ENCODE measurements around the gene TXNDC17. TPM values are rescaled to one million over a fixed set of nuclear protein-coding genes. Genes with fewer than 3 reads are reported as not detected.

TXNDC17 gene
- total and polyA plus RNA-seq, 2 donors (not counting 1 experiment from before 2014, with no cell fraction given) = 87.5 to 243 TPM

DNA sequence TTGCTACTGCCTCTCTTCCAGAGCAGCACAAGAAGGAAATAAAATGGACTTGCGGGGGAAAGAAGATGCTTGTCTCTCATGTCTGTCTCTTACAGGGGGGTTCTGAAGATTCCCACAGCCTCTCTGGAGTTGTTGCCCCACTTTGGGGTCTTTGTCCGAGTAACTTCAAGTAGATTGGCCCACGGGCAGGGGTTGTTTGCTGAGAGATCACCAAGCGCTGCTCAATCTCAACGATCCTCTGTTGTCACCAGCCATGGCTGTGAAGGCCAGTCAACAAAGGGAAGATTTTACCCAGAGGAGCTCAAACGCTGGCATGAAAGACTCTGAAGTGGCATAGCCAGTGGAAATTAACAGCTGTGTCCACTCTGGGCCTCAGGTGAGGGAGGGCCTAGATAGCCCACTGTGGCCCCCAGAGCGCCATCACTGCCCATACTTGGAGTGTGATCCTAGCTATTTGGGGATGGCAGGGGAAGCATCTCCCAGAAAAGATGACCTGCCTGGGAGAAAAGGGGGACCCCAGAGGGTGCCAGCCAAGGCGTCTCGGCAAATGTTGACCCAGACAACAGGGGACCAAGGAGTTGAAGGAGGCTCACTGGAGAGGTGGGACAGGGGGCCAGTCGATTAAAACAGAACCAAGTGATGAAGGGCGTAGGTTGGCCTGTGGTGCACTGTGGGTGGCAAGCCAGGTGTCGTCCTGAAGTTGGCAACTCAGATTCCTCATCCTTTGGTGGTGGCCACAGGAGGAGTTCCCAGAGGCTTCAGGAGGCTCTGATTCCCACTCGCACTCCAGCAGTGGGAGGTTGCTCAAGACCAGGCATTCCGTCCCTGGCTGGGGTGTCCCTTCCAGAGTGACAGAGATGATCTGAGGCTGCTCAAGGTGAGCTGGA lies 44.3 kb downstream of the TXNDC17 start:
- no peak overlapping the region for H3K9ac ChIP-seq (ENCODE audit: insufficient read depth, low read length)
- no peak overlapping the region for H3K4me3 ChIP-seq (replicated peaks in 1 of 4; ENCODE audit: control extremely low read depth in 1 of 4, insufficient read depth in 1 of 4, low read depth in 3 of 4, low read length in 4 of 4)
- H4K20me1 ChIP-seq (ENCODE audit: control insufficient read depth, extremely low read depth, insufficient read depth, low read length) = no peaks in the 10 kb centered on the region
- no peak for DNase-seq (ENCODE audit: low read depth in 2 of 2)
- no peaks in the 10 kb centered on the region for H3K79me2 ChIP-seq (ENCODE audit: control insufficient read depth, insufficient read depth, low read length)
- H3K27me3 ChIP-seq (ENCODE audit: control insufficient read depth, insufficient read depth, low read length) = no peaks in the 10 kb centered on the region
- no peak overlapping the region for H3K27ac ChIP-seq (ENCODE audit: insufficient read depth, low read length)
- TF ChIP-seq EZH2 (IDR thresholded peaks at IDR 0.05; ENCODE audit: low read length, missing control alignments) = no peak
- TF ChIP-seq, protein P1, sequence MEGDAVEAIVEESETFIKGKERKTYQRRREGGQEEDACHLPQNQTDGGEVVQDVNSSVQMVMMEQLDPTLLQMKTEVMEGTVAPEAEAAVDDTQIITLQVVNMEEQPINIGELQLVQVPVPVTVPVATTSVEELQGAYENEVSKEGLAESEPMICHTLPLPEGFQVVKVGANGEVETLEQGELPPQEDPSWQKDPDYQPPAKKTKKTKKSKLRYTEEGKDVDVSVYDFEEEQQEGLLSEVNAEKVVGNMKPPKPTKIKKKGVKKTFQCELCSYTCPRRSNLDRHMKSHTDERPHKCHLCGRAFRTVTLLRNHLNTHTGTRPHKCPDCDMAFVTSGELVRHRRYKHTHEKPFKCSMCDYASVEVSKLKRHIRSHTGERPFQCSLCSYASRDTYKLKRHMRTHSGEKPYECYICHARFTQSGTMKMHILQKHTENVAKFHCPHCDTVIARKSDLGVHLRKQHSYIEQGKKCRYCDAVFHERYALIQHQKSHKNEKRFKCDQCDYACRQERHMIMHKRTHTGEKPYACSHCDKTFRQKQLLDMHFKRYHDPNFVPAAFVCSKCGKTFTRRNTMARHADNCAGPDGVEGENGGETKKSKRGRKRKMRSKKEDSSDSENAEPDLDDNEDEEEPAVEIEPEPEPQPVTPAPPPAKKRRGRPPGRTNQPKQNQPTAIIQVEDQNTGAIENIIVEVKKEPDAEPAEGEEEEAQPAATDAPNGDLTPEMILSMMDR (conservative IDR thresholded peaks at IDR 0.05 in 1 of 2, IDR thresholded peaks at IDR 0.05 in 1 of 2; ENCODE audit: low read depth in 1 of 2, low read length in 2 of 2) = no peak
- no peaks in the 10 kb centered on the region for H3K9me3 ChIP-seq (ENCODE audit: control insufficient read depth, insufficient read depth, low read depth, low read length)
- no peak overlapping the region for H3K4me2 ChIP-seq (ENCODE audit: extremely low read depth, insufficient read depth, low read length)
- no peaks in the 10 kb centered on the region for H3K36me3 ChIP-seq (ENCODE audit: control insufficient read depth, insufficient read depth, low read length)
- no peak overlapping the region for H2AFZ ChIP-seq (ENCODE audit: low read length)
- H3K4me1 ChIP-seq (ENCODE audit: control insufficient read depth, extremely low read depth, insufficient read depth, low read length) = no peaks in the 10 kb centered on the region

DNA sequence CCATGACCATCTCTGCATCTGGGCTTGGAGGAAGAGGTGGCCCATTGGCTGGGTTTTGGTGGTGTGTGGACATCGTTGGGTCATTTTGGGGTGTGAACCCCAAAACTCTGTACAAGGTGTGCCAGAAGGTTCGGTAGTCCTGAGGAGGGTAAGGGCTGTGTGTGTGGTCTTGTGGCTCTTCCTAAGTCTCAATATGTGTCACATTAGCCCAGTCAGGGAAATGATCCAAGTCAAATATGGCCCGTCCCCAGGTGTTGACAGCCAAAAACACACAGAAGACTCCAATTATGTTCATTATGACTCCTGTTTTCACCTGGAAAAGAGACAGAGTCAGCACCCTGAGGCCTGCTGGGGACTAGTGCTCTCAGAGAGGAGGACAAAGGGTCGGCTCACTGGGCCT lies 45.2 kb downstream of the TXNDC17 start:
- no peak overlapping the region for H2AFZ ChIP-seq (ENCODE audit: low read length)
- H3K4me2 ChIP-seq (ENCODE audit: extremely low read depth, insufficient read depth, low read length) = no peak overlapping the region
- DNase-seq (ENCODE audit: low read depth in 2 of 2) = no peak
- H3K27ac ChIP-seq (ENCODE audit: insufficient read depth, low read length) = no peak overlapping the region
- no peaks in the 10 kb centered on the region for H3K79me2 ChIP-seq (ENCODE audit: control insufficient read depth, insufficient read depth, low read length)
- no peaks in the 10 kb centered on the region for H3K4me1 ChIP-seq (ENCODE audit: control insufficient read depth, extremely low read depth, insufficient read depth, low read length)
- no peaks in the 10 kb centered on the region for H4K20me1 ChIP-seq (ENCODE audit: control insufficient read depth, extremely low read depth, insufficient read depth, low read length)
- no peaks in the 10 kb centered on the region for H3K27me3 ChIP-seq (ENCODE audit: control insufficient read depth, insufficient read depth, low read length)
- H3K36me3 ChIP-seq (ENCODE audit: control insufficient read depth, insufficient read depth, low read length) = no peaks in the 10 kb centered on the region
- no peak overlapping the region for H3K4me3 ChIP-seq (replicated peaks in 1 of 4; ENCODE audit: control extremely low read depth in 1 of 4, insufficient read depth in 1 of 4, low read depth in 3 of 4, low read length in 4 of 4)
- H3K9me3 ChIP-seq (ENCODE audit: control insufficient read depth, insufficient read depth, low read depth, low read length) = no peaks in the 10 kb centered on the region
- no peak overlapping the region for H3K9ac ChIP-seq (ENCODE audit: insufficient read depth, low read length)
- TF ChIP-seq EZH2 (IDR thresholded peaks at IDR 0.05; ENCODE audit: low read length, missing control alignments) = no peak
- TF ChIP-seq, protein P1 (conservative IDR thresholded peaks at IDR 0.05 in 1 of 2, IDR thresholded peaks at IDR 0.05 in 1 of 2; ENCODE audit: low read depth in 1 of 2, low read length in 2 of 2) = no peak

DNA sequence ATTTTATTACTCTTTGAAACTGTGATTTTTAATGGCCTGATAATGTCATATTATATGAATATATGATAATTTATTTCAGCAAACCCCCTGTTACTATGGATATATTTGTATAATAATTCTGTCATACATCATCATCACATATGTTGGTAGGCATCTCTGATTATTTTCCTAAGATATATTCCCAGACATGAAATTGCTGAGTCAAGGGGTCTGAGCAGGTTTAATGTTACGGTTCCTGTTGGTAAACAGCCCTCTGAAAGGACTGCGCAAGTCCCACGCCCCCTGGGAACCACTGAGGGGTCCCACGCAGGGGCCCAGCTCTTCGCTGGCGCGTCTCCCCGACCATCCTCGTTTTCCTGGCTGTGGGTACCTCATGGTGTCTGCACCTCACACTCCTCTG lies 48.1 kb downstream of the TXNDC17 start:
- no peak overlapping the region for H2AFZ ChIP-seq (ENCODE audit: low read length)
- TF ChIP-seq, protein P1 (conservative IDR thresholded peaks at IDR 0.05 in 1 of 2, IDR thresholded peaks at IDR 0.05 in 1 of 2; ENCODE audit: low read depth in 1 of 2, low read length in 2 of 2) = no peak
- TF ChIP-seq EZH2 (IDR thresholded peaks at IDR 0.05; ENCODE audit: low read length, missing control alignments) = no peak
- H3K27ac ChIP-seq (ENCODE audit: insufficient read depth, low read length) = no peak overlapping the region
- H3K79me2 ChIP-seq (ENCODE audit: control insufficient read depth, insufficient read depth, low read length) = no peaks in the 10 kb centered on the region
- H3K9me3 ChIP-seq (ENCODE audit: control insufficient read depth, insufficient read depth, low read depth, low read length) = no peaks in the 10 kb centered on the region
- no peaks in the 10 kb centered on the region for H3K4me1 ChIP-seq (ENCODE audit: control insufficient read depth, extremely low read depth, insufficient read depth, low read length)
- H3K4me2 ChIP-seq (ENCODE audit: extremely low read depth, insufficient read depth, low read length) = no peak overlapping the region
- no peak for DNase-seq (ENCODE audit: low read depth in 2 of 2)
- H4K20me1 ChIP-seq (ENCODE audit: control insufficient read depth, extremely low read depth, insufficient read depth, low read length) = no peaks in the 10 kb centered on the region
- no peak overlapping the region for H3K4me3 ChIP-seq (replicated peaks in 1 of 4; ENCODE audit: control extremely low read depth in 1 of 4, insufficient read depth in 1 of 4, low read depth in 3 of 4, low read length in 4 of 4)
- no peaks in the 10 kb centered on the region for H3K36me3 ChIP-seq (ENCODE audit: control insufficient read depth, insufficient read depth, low read length)
- H3K9ac ChIP-seq (ENCODE audit: insufficient read depth, low read length) = no peak overlapping the region
- H3K27me3 ChIP-seq (ENCODE audit: control insufficient read depth, insufficient read depth, low read length) = no peaks in the 10 kb centered on the region

Data from fibroblast of lung (primary cell).